MM.1S (cell line): Measurements from ENCODE around the gene COA5.

Experiments used
- DNase-seq: peaks from one replicate; pipeline ENCODE4 v3.0.0-alpha.2; 2015
- H2AFZ ChIP-seq: fragments of 300-600 bp; sonication (generic); 2 replicates; pipeline ENCODE4 v1.6.0; 2016; ENCODE audit warnings: antibody characterized with exemption, low read length
- H3F3A ChIP-seq: fragments of 300-600 bp; sonication (generic); 2 replicates; pipeline ENCODE4 v1.6.1; 2016; ENCODE audit warnings: mild to moderate bottlenecking, antibody characterized with exemption, low read length, moderate library complexity, mixed read lengths; ENCODE audit not compliant: insufficient read depth
- H3K27ac ChIP-seq: fragments of 300-600 bp; sonication (generic); 2 replicates; pipeline ENCODE4 v1.5.1; 2016; ENCODE audit warnings: mild to moderate bottlenecking, low read length
- H3K27me3 ChIP-seq: fragments of 300-600 bp; sonication (generic); replicated peaks from 2 replicates; pipeline ENCODE4 v1.6.0; 2016; ENCODE audit warnings: low read length; ENCODE audit not compliant: insufficient read depth
- H3K36me3 ChIP-seq: fragments of 300-600 bp; sonication (generic); replicated peaks from 2 replicates; pipeline ENCODE4 v1.6.1; 2016; ENCODE audit warnings: mild to moderate bottlenecking, low read length, mixed read lengths; ENCODE audit not compliant: insufficient read depth
- H3K4me1 ChIP-seq: fragments of 300-600 bp; sonication (generic); 2 replicates; pipeline ENCODE4 v1.6.1; 2016; ENCODE audit warnings: low read length, mixed read lengths
- H3K4me2 ChIP-seq: fragments of 300-600 bp; sonication (generic); 2 replicates; pipeline ENCODE4 v1.6.0; 2016; ENCODE audit warnings: low read depth, low read length
- H3K4me3 ChIP-seq: fragments of 300-600 bp; sonication (generic); 2 replicates; pipeline ENCODE4 v1.5.1; 2016; ENCODE audit warnings: low read length, mixed read lengths
- H3K79me2 ChIP-seq: fragments of 300-600 bp; sonication (generic); 2 replicates; pipeline ENCODE4 v1.6.1; 2016; ENCODE audit warnings: mixed run types, low read length, mixed read lengths
- H3K9ac ChIP-seq: fragments of 300-600 bp; sonication (generic); 2 replicates; pipeline ENCODE4 v1.6.1; 2016; ENCODE audit warnings: low read length, mixed read lengths
- H3K9me2 ChIP-seq: fragments of 300-600 bp; sonication (generic); replicated peaks from 2 replicates; pipeline ENCODE4 v1.6.1; 2016; ENCODE audit warnings: mild to moderate bottlenecking, low read length, mixed read lengths; ENCODE audit not compliant: insufficient read depth
- H3K9me3 ChIP-seq: fragments of 300-600 bp; sonication (generic); replicated peaks from 2 replicates; pipeline ENCODE4 v1.6.1; 2016; ENCODE audit warnings: mild to moderate bottlenecking, low read length, mixed read lengths; ENCODE audit not compliant: insufficient read depth
- H4K20me1 ChIP-seq: fragments of 300-600 bp; sonication (generic); 2 replicates; pipeline ENCODE4 v1.6.1; 2016; ENCODE audit warnings: mild to moderate bottlenecking, low read length, moderate library complexity, mixed read lengths; ENCODE audit not compliant: insufficient read depth
- EZH2 ChIP-seq: fragments of 300-600 bp; sonication (generic); optimal IDR thresholded peaks from 2 replicates; pipeline ENCODE3; 2017; ENCODE audit warnings: low read depth, mild to moderate bottlenecking, antibody characterized with exemption, low read length, mixed read lengths
- EZH2phosphoT487 ChIP-seq: fragments of 300-600 bp; sonication (generic); IDR thresholded peaks from 2 replicates; pipeline ENCODE4 v1.6.1; 2018; ENCODE audit warnings: antibody characterized with exemption, low read length
- TF ChIP-seq, protein P1 (sequence below): fragments of 300-600 bp; sonication (generic); IDR thresholded peaks from 2 replicates; pipeline ENCODE4 v1.5.1; 2016; ENCODE audit warnings: antibody characterized with exemption, low read length, mixed read lengths

Gene COA5

DNA sequence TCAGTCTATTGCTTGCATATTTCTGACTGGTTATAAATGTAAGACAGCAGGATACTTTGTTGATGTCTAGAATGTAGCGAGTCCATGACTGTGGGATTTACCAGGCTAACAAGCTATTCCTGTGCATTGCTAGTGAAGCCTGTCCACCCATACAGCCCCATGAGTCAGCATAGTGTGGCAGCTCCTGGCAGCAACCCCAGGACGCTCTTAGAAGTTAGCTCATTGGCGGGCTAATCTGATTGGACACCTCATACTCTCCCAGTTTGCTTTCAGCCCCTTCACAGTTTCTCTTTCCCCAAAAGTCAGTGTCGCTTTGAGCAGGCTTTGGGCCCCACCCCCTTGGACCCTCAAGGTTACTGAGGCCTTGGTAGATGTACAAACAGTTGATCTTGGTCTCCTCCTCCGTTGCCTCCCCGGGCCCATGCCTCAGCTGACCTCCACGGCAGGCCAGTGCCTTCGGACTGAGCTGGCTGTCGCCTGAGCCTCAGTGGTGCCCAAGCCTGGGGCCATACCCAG lies 48.0 kb downstream of the COA5 start:
- peaks cover 88% of the 10 kb centered on the region for H3K79me2 ChIP-seq
- H3K4me2 ChIP-seq = no peak overlapping the region
- H3K27ac ChIP-seq = no peak overlapping the region
- no peak for TF ChIP-seq EZH2phosphoT487
- no peak for TF ChIP-seq EZH2
- TF ChIP-seq, protein P1, sequence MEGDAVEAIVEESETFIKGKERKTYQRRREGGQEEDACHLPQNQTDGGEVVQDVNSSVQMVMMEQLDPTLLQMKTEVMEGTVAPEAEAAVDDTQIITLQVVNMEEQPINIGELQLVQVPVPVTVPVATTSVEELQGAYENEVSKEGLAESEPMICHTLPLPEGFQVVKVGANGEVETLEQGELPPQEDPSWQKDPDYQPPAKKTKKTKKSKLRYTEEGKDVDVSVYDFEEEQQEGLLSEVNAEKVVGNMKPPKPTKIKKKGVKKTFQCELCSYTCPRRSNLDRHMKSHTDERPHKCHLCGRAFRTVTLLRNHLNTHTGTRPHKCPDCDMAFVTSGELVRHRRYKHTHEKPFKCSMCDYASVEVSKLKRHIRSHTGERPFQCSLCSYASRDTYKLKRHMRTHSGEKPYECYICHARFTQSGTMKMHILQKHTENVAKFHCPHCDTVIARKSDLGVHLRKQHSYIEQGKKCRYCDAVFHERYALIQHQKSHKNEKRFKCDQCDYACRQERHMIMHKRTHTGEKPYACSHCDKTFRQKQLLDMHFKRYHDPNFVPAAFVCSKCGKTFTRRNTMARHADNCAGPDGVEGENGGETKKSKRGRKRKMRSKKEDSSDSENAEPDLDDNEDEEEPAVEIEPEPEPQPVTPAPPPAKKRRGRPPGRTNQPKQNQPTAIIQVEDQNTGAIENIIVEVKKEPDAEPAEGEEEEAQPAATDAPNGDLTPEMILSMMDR = no peak
- no peaks in the 10 kb centered on the region for H3F3A ChIP-seq
- H3K9me2 ChIP-seq = no peaks in the 10 kb centered on the region
- H3K9ac ChIP-seq = no peak overlapping the region
- H3K4me3 ChIP-seq = no peak overlapping the region
- no peaks in the 10 kb centered on the region for H3K9me3 ChIP-seq
- H3K36me3 ChIP-seq = peaks cover 25% of the 10 kb centered on the region
- H3K4me1 ChIP-seq = peaks cover 12% of the 10 kb centered on the region
- no peaks in the 10 kb centered on the region for H4K20me1 ChIP-seq
- no peak for DNase-seq
- H2AFZ ChIP-seq = no peak overlapping the region
- no peaks in the 10 kb centered on the region for H3K27me3 ChIP-seq

DNA sequence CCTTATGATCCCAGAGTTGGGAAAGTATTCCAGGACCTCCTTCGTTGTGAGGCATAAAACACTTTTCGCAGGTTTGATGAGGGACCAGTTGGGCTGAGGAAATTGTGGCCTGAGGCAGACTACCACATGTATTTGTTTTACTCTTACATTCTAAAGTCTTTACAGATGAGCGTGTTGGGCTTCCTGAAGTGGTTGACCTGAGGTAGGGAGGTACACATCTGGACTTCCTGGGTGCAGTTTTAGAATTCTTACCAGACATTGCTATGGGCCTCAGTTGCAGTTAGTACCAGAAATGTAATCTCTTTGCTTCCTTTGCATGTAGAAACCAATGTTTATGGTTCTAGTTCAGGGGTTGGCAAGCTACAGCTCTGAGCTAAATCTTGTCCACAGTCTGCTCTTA lies 48.7 kb downstream of the COA5 start:
- Histone ChIP-seq H3K36me3 (peaks cover 23% of the 10 kb centered on the region; the same call in 1 of the 2 replicates), H3K79me2 (peaks cover 89% of the 10 kb centered on the region), H3K9ac (no peak overlapping the region), H3K27me3 (no peaks in the 10 kb centered on the region), H3K27ac (no peak overlapping the region), H3K4me2 (no peak overlapping the region), H3F3A (no peaks in the 10 kb centered on the region), H3K4me1 (peaks cover 14% of the 10 kb centered on the region), H2AFZ (no peak overlapping the region), H3K9me3 (no peaks in the 10 kb centered on the region), H3K4me3 (no peak overlapping the region), H3K9me2 (no peaks in the 10 kb centered on the region), H4K20me1 (no peaks in the 10 kb centered on the region)
- TF ChIP-seq EZH2phosphoT487 (no peak), EZH2 (no peak)
- TF ChIP-seq, protein P1 = no peak
- DNase-seq = no peak

DNA sequence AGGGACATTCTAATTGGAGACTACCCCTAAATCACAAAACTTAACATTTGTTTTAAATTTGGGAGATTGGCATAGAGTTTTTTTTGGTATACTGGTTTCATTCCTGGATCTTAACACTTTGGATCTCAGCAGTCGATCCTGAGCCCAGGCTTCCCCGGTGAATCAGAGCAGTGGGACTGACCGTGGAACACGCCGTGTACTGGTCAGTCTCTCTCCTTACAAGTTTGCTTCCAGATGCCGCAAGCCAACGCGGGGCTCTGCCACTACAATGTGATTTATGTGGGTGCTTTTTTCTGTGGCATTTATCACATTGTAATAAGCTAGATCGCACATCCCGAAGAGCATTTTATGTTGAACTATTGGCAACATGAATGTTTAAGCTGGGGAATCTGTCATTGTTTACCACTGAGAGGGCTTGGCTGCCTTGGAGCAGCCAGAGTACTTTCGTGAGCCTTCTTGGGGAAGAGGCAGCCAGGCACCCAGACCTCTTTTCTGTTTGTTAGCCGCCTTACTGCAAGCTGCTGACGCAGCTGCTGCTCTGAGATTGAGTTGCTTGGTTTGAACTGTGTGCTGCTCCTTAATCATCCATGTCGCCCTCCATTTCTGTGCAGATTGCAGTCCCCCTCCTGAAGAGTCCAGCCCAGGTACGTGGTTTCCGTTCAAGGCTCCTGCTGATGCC lies 49.3 kb downstream of the COA5 start:
- Histone ChIP-seq H2AFZ (no peak overlapping the region), H3K9me3 (no peaks in the 10 kb centered on the region), H3K27me3 (no peaks in the 10 kb centered on the region), H3K36me3 (peaks cover 23% of the 10 kb centered on the region; the same call in 1 of the 2 replicates), H3K27ac (no peak overlapping the region), H3K79me2 (peaks cover 89% of the 10 kb centered on the region), H3K4me3 (no peak overlapping the region), H3K9me2 (no peaks in the 10 kb centered on the region), H3F3A (no peaks in the 10 kb centered on the region), H4K20me1 (no peaks in the 10 kb centered on the region), H3K9ac (no peak overlapping the region), H3K4me1 (peaks cover 19% of the 10 kb centered on the region), H3K4me2 (no peak overlapping the region)
- no peak for DNase-seq
- no peak for TF ChIP-seq EZH2
- TF ChIP-seq, protein P1 = no peak
- no peak for TF ChIP-seq EZH2phosphoT487
